ENCODE measurements around the gene PTCH2. TPM values are rescaled to one million over a fixed set of nuclear protein-coding genes. Genes with fewer than 3 reads are reported as not detected.
A peak's percentile ranks its signal among the peaks of the same experiment; 100 is the strongest.

PTCH2 gene
- total and polyA plus RNA-seq, 2 of the 13 experiments (the other 11 are each of a cell fraction or from before 2014, with no cell fraction given): 0.60 to 1.5 TPM

GRCh38 chr1:44808938-44809917, 33.8 kb downstream of the PTCH2 start (continued):
- TF ChIP-seq THRA (CRISPR knock-in tag; IDR thresholded peaks at IDR 0.05; ENCODE audit: borderline replicate concordance) (no peak), ZNF703 (CRISPR knock-in tag; IDR thresholded peaks at IDR 0.05; ENCODE audit: borderline replicate concordance) (no peak), ZNF672 (CRISPR knock-in tag; IDR thresholded peaks at IDR 0.05) (no peak), DPF2 (CRISPR knock-in tag; IDR thresholded peaks at IDR 0.05; ENCODE audit: borderline replicate concordance, low read depth) (peak; percentile 40; the same call in 1 of the 2 replicates), KAT7 (CRISPR knock-in tag; IDR thresholded peaks at IDR 0.05; ENCODE audit: borderline replicate concordance) (no peak), ZNF766 (CRISPR knock-in tag; IDR thresholded peaks at IDR 0.05; ENCODE audit: borderline replicate concordance) (no peak), ZNF3 (CRISPR knock-in tag; IDR thresholded peaks at IDR 0.05) (peak; percentile 31; the same call in 1 of the 2 replicates), HNF1B (CRISPR knock-in tag; IDR thresholded peaks at IDR 0.05) (no peak; the same call in 1 of the 2 replicates), ZNF572 (CRISPR knock-in tag; IDR thresholded peaks at IDR 0.05) (no peak), ZBTB1 (CRISPR knock-in tag; IDR thresholded peaks at IDR 0.05; ENCODE audit: borderline replicate concordance) (no peak), ZNF256 (CRISPR knock-in tag; conservative IDR thresholded peaks at IDR 0.05) (no peak), CHCHD3 (CRISPR knock-in tag; IDR thresholded peaks at IDR 0.05) (no peak), RBAK (CRISPR knock-in tag; IDR thresholded peaks at IDR 0.05) (no peak), KDM1A (CRISPR knock-in tag; IDR thresholded peaks at IDR 0.05) (no peak), HMGA1 (CRISPR knock-in tag; conservative IDR thresholded peaks at IDR 0.05) (no peak), ATM (IDR thresholded peaks at IDR 0.05; ENCODE audit: borderline replicate concordance) (no peak), SMAD1 (CRISPR knock-in tag; IDR thresholded peaks at IDR 0.05; ENCODE audit: borderline replicate concordance, low read depth) (no peak), CREM (IDR thresholded peaks at IDR 0.05) (no peak), CREM (CRISPR knock-in tag; IDR thresholded peaks at IDR 0.05) (no peak), PRMT3 (CRISPR knock-in tag; IDR thresholded peaks at IDR 0.05; ENCODE audit: borderline replicate concordance, low read depth) (no peak), KLF11 (CRISPR knock-in tag; IDR thresholded peaks at IDR 0.05) (no peak), ZNF781 (CRISPR knock-in tag; IDR thresholded peaks at IDR 0.05; ENCODE audit: borderline replicate concordance, not compliant biosample characterization) (no peak), THAP9 (CRISPR knock-in tag; IDR thresholded peaks at IDR 0.05; ENCODE audit: borderline replicate concordance) (no peak)

Measured in HepG2 (cell line).